GM21515 (cell line): ENCODE results near the gene MAMDC4.
"Not testable (repeated sequence)": the region's sequence is repeated elsewhere in the genome, so short reads cannot be mapped to it uniquely, and the experiment has no call there.

ENCODE experiments used
- ATAC-seq: cut with Tn5 transposase; IDR thresholded peaks from one replicate; pipeline ENCODE4 v1.9.1; 2021; ENCODE audit not compliant: unreplicated experiment

Gene MAMDC4

DNA sequence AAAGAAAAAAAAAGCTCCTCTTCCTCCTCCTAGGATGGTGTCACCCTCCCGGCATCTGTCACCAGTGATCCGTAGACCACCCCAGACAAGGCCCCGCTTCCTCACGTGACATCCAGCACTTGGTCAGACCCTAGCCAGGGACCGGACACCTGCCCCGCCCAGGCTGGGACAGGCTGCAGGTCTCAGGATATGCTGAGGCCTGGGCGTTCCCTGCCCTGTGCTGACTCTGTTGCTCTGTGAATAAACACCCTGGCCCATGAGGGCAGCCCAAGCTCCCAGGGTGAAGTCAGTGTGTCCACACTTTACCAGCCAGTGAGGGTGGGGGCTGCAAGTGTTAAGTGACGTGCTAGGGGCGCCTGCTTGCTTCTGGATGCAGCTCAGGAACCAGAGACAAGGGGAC lies 8.4 kb downstream of the MAMDC4 start:
- no peak for ATAC-seq

DNA sequence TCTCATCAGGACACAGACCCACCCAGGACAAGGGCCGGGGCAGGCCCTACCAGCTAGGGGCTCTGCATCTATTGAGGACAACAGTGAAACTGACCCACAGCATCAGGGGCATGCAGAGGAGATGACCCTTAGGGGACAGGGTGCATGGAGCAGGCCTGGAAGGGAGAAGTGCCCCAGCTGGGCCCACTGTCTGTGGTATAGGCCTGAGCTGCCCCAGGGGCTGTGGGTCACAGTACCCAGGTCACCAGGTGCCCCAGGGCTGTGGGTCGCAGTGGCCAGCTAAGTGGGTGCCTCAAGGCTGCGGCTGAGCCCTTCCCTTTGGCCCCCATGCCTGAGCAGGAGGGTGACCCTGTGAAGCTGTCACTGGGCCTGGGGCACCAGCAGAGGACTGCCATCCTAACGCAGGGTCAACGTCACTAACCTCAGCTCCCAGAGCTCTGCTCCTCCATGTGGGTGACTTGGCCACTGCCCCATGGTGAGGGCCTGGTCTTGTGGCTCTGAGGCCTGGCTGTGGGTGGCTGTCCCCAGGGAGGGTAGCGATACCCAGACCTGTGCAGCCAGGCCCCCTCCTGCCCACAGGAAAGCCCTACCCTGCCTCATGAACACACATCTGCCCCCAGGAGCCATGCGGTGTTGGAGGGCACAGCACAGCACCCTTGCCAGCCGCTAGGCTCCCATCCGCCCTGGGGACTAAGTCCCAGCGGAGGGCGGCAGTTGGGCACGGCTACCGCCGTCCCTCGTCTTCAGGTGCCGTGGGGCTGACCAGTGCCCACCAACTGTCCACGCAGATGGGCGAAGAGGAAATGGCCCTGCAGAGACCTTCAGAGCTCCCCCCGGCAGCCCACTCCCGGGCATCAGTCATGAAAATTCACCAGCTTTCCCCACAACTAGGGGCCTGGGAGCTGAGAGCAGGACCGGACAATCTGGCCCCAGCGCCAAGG lies 9.1 kb downstream of the MAMDC4 start:
- ATAC-seq = no peak

DNA sequence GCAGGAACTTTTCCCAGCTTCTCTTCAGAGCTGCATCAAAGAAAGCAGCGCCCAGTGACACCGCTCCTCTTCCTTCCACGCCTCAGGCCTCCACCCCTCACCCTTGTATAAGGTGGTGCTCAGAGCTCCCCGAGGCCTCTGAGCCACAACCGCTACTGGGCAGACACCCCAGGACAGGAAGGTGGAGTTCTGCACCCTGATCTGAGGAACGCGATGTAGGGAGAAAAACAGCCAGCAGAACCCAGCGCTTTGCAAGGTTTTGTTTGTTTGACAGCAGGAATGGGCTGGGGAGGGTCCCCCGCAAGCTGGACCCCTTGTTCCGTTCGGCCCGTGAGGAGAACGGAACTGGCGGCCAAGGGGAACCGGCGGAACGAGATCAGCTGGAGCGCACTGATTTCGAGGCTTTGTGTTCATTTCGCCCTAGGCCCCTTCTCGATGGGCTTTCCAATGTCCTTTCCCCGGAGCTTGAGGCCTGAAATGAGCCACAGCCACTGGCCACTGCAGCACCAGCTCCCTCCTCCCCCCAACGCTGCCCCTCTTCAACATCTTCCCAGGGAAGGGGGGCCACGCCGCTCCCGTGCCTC lies 9.8 kb downstream of the MAMDC4 start:
- ATAC-seq = no peak

DNA sequence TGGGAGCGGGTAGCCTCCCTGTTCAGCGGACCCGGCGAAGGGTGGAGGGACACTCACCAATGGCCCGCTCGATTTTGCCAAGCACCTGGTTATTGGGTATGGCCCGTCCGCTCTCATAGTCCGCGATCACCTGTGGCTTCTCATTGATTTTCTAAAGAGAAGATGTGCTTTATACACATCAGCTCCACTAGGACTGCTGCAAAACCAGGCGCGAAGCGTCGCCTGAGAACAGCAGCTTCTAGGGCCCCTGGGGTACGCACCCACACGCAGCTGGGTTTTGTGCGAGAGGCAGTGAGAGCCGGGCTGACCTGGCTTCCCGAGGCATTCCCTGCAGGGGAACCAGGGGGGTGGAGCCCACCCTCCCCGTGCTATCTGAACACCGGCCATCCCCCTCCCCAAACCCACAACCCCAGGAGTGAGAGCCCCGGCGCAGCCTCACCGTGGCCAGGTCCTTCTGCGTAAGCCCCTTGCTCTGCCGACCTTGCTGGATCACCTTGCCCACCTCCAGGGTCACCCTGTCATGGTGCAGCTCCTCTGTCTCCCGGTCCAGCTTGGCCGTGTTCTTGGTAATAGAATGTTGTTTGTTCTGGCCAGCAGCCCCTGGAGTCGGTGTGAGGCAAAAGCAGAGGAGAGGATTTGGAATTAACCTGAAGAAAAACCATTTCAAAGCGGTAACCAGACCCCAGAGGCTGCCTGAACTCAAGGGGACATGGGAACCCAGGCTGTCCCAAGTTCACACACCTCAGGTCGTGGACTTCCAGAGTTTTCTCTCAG lies 10.9 kb downstream of the MAMDC4 start:
- no peak for ATAC-seq

DNA sequence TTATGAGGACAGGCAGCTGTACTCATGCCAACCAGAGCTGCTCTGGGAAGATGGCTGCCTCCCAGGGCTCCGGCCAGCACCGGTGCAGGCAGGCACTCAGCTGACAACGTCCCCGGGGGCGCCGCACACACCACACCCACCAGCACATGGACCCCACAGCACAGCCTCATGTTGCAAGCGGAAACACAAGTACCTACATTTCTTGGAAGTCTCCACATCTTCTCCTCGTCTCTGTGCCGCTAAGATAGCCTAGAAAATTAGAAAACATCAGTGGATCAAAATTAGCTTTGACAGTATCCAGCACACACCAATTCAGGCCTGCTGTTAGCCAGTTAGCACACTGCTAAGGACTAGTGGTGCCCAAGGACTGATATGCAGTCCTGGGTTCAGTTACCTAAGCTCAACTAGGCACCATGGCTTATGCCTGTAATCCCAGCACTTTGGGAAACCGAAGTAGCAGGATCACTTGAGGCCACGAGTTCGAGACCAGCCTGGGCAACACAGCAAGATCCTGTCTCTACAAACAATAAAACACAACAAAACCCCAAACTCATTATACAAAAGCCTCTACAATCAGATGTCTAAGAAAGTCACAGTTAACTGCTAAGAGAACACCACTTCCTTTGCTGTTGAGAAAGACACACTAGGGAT lies 11.6 kb downstream of the MAMDC4 start:
- ATAC-seq = no peak

DNA sequence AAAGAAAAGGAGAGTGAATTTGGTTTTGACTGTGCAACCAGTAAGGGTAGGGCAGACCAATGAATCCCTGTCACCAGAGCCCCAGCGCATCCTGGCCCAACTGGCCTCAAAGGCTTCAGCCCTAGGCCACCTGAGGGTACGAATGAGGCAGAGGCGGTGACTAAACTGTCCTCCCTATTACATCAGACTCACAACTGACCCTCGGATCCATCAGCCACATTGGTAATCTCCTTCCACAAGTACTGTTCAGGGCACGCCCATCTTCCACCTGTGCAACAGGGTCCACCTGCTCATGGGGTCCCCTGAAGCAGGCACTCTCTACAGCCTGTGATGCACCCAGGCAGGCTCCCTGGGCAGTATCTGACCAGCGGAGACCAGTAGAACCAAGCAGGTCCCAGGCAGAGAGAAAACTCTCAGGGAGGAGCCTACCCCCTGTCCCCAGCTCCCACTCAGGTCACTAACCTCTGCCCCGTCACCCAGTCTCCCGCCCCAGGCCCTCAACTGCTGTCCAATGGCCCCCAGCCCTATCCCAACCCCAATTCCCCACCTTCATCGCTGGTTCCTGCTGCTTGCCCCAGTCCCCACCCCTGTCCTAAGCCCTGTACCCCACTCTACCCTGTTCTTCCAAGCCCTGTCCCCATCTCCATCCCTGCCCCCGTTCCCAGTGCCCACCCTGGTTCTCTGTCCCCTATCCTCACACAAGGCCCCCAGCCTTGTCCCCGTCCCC lies 13.1 kb downstream of the MAMDC4 start:
- ATAC-seq = no peak

DNA sequence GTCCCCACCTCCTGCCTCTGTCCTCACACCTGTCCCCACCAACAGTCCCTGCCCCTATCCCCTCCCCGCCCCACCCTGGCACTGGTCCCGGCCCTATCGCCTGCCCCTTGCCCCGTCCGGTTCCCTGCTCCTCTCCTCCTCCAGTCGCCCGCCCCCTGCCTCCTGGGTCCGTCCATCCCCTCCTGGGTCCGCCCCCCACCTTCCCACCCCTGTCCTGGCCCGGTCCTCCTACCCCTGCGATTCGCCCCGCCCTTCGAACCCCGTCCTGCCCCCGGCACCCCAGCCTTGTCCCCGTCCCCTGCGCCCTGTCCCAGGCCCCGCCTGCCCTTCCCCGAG lies 13.6 kb downstream of the MAMDC4 start:
- ATAC-seq = no peak

DNA sequence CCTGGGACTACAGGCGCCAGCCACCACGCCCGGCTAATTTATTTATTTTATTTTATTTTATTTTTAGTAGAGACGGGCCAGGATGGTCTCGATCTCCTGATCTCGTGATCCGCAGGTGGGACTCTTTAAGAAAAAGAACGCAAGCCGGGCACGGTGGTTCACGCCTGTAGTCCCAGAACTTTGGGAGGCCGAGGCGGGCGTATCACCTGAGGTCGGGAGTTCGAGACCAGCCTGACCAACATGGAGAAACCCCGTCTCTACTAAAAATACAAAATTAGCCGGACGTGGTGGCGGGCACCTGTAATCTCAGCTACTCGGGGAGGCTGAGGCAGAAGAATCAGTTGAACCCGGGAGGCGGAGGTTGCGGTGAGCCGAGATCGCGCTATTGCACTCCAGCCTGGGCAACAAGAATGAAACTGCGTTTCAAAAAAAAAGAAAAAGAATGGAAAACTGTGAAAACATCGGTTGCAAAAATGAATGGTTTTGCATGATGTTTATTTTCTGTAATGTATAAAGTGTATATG lies 14.8 kb downstream of the MAMDC4 start:
- not testable (repeated sequence) for ATAC-seq

DNA sequence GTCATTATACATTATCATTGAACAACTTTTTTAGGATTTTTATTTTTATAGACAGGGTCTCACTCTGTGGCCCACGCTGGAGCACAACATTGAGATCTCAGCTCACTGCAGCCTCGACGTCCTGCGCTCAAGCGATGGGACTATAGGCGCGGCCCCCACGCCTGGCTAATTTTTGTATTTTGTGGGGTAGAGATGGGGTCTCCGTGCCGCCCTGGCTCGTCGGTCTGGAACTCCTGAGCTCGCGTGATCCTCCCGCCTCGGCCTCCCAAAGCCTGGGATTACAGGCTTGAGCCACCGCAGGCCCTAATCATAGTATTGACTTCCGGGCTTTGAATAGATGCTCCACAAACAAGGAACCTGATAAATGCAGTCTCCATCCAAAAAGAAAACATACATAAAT lies 15.3 kb downstream of the MAMDC4 start:
- ATAC-seq = no peak

DNA sequence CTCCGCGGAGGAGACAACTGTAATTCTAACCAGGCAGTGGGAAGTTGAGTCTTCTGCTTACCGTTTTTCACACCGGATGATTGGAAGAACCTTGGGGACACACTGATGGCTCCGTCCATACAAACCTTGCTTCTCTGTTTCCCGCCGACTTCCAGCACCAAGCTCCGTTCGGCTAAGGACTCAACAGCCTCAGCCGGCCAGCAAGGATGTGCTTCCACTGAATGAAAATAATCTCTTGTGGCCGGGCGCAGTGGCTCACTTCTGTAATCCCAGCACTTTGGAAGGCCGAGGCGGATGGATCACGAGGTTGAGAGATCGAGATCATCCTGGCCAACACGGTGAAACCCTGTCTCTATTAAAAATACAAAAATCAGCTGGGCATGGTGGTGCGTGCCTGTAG lies 15.8 kb downstream of the MAMDC4 start:
- ATAC-seq = no peak

DNA sequence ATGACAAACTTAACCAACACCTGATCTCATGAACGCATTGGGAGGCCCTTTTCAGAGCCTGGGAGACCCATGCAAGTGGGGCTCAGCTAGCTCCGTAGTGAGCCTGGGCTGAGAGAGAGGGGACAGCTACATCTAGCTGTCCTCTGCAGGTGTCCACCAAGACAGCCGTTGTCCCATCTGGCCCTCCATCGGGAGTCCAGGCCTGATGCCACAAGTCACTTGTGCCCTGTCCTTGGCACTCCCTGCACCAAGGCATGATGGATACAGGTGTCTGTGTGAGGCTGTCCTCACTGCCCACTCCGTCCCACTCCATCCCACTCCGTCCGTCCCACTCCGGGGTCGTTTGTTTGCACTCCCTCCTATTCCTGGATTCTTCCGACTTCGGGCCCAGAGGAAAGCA lies 16.5 kb downstream of the MAMDC4 start:
- ATAC-seq = no peak

DNA sequence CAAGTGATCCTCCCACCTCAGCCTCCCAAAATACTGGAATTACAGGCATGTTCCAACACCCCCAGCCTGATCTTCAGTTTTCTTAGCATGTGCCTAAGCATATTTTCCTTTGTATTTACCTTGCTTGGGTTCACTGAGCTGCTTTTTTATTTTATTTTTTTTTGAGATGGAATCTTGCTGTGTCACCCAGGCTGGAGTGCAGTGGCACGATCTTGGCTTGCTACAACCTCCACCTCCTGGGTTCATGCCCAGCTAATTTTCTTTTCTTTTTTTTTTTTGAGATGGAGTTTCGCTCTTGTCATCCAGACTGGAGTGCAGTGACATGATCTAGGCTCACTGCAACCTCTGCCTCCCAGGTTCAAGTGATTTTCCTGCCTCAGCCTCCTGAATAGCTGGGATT lies 17.5 kb downstream of the MAMDC4 start:
- ATAC-seq = not testable (repeated sequence)

DNA sequence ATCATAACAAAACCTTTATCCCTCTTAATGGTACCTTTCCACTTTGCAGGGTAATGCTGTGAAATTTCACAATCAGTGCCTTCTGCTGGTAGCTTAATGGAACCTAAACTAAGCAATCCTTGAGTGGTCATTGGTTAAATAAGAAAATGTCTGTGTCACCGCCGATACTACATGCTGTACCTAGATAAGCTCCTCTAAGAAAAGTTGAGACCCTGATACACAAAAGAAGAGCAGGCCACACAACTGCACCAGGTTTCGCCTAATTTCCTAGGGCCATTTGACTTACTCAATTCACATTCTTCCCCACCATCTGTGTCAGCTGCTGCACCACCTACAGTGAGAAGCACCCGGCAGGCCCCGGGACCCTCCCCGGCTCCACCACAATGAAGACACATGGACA lies 23.0 kb downstream of the MAMDC4 start:
- no peak for ATAC-seq

DNA sequence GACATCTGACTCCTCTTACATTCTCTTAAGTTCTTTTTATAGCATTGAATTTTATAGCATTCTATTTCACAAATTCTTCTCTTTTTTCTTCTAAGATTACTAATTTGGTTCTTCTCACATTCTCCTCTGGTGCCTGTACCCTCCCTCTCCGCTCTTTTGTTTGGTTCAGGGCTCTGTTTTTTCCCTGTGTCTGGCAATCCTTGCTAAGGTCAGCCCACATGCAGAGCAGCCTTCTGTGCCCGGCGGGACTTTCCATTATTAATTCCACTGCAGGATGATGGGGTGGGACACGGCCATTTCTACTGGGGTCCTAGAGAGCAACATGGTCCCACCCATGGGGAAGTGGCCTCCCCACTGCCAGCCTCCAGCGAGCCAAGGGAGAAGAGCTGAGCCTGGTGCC lies 24.3 kb downstream of the MAMDC4 start:
- ATAC-seq = no peak

DNA sequence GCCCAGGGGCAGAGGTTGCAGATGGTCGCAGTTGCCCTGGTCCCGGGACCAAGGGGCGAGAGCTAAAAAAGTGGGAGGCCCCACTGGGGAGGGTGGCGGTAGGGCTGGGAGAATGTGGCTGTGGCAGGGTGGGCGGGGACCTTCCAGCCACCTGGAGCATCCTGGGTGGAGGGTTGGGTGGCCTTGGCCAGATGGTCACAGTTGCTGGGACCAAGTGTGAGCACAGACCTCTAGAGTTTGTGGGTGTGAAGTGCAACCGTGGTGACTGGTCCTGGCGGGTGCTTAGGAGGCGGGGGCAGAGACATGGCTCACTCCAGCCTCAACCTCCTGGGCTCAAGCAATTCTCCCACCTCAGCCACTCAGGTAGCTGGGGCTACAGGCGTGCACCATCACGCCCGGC lies 28.5 kb downstream of the MAMDC4 start:
- ATAC-seq = no peak

DNA sequence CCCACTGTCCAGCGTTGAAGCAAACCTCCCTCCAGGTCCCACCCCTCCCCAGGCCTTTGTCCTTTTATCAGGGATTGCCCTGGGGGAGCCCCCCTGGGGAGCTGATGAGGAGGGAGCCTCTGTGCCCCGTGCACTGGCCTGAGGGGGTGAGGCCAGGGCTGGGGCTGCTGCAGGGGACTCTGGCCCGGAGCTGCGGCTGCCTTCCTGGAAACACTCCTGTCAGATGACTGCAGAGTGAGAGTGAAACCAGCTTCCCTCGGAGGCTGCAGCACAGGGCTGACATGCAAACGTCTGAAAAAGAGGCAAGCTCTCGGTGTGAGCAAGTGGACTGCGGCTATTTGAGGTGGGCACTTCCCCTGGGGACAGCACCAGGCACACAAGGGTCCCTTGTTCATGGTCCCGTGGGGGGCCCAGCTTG lies 29.6 kb downstream of the MAMDC4 start:
- ATAC-seq = no peak

DNA sequence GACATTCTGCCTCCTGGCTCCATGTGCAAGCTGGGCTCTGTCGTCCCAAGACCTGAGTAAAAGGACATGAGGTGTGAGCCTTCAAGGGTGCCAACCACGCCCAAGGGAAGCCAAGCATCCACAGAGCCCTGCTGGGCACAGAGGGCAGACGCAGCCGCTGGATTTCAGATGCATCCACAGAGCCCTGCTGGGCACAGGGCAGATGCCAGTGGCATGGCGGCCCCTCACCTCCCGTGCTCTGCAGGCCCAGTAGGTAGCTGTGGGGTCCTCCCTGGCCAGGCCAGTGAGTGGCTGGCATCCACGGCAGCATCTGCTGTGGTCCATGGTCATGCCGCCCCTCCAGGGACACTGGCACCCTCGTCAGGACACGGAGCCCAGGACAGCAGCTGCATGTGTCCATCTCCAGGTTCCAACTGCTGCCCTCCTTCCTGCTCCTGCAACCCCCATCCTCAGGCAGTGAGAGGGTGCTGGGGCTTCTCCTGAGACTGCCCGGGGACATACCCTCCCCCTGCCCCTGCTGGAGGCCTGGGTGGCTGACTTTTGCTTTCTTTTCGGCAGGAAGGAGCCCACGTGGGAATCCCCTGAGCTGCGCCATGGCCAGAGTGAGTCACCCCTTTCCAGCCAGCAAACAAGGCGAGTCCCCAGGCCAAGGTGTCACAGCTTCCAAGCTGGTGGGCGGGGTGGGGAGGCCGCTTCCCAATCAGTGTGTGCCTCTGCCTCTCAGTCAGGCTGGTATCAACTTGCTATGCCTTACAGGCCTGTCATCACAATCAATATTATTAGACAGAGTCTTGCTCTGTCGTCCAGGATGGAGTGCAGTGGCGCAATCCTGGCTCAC lies 30.2 kb downstream of the MAMDC4 start:
- no peak for ATAC-seq

DNA sequence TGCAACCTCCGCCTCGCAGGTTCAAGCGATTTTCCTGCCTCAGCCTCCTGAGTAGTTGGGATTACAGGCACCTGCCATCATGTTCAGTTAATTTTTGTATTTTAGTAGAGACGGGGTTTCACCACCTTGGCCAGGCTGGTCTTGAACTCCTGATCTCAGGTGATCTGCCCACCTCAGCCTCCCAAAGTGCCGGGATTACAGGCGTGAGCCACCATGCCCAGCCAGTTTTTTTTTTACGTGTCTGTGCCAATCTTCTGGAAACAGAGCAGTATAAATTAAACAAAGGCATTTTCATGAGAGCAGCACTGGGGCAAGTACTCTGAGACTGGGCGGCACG lies 30.8 kb downstream of the MAMDC4 start:
- not testable (repeated sequence) for ATAC-seq

DNA sequence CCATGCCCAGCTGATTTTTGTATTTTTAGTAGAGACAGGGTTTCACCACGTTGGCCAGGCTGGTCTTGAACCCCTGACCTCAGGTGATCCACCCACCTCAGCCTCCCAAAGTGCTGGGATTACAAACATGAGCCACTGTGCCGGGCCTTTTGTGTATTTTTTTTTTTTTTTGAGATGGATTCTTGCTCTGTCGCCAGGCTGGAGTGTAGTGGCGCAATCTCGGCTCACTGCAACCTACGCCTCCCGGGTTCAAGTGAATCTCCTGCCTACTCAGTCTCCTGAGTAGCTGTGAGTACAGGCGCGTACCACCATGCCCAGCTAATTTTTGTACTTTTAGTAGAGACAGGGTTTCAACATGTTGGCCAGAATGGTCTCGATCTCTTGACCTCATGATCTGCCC lies 31.5 kb downstream of the MAMDC4 start:
- ATAC-seq = not testable (repeated sequence)
